NCI-H2227 (cell line): Measurements from ENCODE around the gene THSD7B.

Experiments used
- DNase-seq: peaks from one replicate; lab custom pipeline; 2025; ENCODE audit not compliant: unreplicated experiment; lab: John Stamatoyannopoulos, UW

THSD7B gene

GRCh38 chr2:136798766-136799165 is 33.4 kb downstream of the THSD7B start:
- DNase-seq, result no peak

- peak; percentile 87 for DNase-seq
These were observed 36.3 kb downstream of the THSD7B start for GRCh38 chr2:136801661-136802060.

GRCh38 chr2:136809998-136810397 is 44.7 kb downstream of the THSD7B start:
- no peak for DNase-seq

GRCh38 chr2:136818839-136819238 is 53.5 kb downstream of the THSD7B start:
- no peak for DNase-seq

- DNase-seq, result no peak
These were observed 57.9 kb downstream of the THSD7B start for GRCh38 chr2:136823291-136823690.

GRCh38 chr2:136828162-136828561 is 62.8 kb downstream of the THSD7B start:
- DNase-seq, result no peak

GRCh38 chr2:136828774-136829173 is 63.4 kb downstream of the THSD7B start:
- no peak for DNase-seq

GRCh38 chr2:136844546-136844945 is 79.2 kb downstream of the THSD7B start:
- DNase-seq, result no peak

- peak; percentile 67 for DNase-seq
These were observed 93.3 kb downstream of the THSD7B start for GRCh38 chr2:136858656-136859055.

GRCh38 chr2:136860443-136860958 is 95.2 kb downstream of the THSD7B start:
- DNase-seq, result no peak

GRCh38 chr2:136863468-136863867 is 98.1 kb downstream of the THSD7B start:
- DNase-seq, result no peak

GRCh38 chr2:136863874-136864273 is 98.5 kb downstream of the THSD7B start:
- DNase-seq, result no peak

- no peak for DNase-seq
These were observed 106.1 kb downstream of the THSD7B start for GRCh38 chr2:136871424-136871823.

- peak; percentile 62 for DNase-seq
These were observed 108.9 kb downstream of the THSD7B start for GRCh38 chr2:136874258-136874657.

- DNase-seq, result no peak
These were observed 125.8 kb downstream of the THSD7B start for GRCh38 chr2:136891100-136891499.

- no peak for DNase-seq
These were observed 128.8 kb downstream of the THSD7B start for GRCh38 chr2:136894007-136894634.

- no peak for DNase-seq
These were observed 136.4 kb downstream of the THSD7B start for GRCh38 chr2:136901732-136902131.

GRCh38 chr2:136905779-136906178 is 140.4 kb downstream of the THSD7B start:
- no peak for DNase-seq

GRCh38 chr2:136909777-136910176 is 144.4 kb downstream of the THSD7B start:
- no peak for DNase-seq

- DNase-seq, result no peak
These were observed 150.8 kb downstream of the THSD7B start for GRCh38 chr2:136916131-136916530.

- no peak for DNase-seq
These were observed 152.1 kb downstream of the THSD7B start for GRCh38 chr2:136917411-136917881.

- DNase-seq, result no peak
These were observed 154.3 kb downstream of the THSD7B start for GRCh38 chr2:136919682-136920081.
